ENCODE measurements around the gene MANF. TPM values are rescaled to one million over a fixed set of nuclear protein-coding genes. Genes with fewer than 3 reads are reported as not detected.

MANF gene
- total and polyA plus RNA-seq, 2 of the 13 experiments (the other 11 are each of a cell fraction or from before 2014, with no cell fraction given), result 55.4 to 269 TPM

DNA sequence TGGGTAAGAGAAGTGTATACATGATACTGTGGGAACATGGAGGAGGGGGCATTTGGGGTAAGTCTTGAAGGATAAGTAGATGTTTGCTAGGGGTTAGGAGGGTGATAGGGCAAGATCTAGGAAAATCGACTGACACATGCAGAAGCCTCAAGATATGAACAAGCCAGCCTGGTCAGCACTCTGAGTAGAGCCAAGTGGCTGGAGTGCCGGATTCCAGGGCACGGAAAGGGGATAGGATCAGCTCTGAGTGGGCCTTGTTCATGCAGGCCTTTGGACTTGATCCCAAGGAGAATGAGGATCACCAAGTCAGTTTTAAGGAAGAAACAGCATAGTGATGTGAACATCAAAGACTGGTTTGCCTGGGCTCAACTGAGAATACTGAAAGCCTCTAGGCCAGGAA lies 24.3 kb upstream of the MANF start (continued):
- TF ChIP-seq, protein P1, sequence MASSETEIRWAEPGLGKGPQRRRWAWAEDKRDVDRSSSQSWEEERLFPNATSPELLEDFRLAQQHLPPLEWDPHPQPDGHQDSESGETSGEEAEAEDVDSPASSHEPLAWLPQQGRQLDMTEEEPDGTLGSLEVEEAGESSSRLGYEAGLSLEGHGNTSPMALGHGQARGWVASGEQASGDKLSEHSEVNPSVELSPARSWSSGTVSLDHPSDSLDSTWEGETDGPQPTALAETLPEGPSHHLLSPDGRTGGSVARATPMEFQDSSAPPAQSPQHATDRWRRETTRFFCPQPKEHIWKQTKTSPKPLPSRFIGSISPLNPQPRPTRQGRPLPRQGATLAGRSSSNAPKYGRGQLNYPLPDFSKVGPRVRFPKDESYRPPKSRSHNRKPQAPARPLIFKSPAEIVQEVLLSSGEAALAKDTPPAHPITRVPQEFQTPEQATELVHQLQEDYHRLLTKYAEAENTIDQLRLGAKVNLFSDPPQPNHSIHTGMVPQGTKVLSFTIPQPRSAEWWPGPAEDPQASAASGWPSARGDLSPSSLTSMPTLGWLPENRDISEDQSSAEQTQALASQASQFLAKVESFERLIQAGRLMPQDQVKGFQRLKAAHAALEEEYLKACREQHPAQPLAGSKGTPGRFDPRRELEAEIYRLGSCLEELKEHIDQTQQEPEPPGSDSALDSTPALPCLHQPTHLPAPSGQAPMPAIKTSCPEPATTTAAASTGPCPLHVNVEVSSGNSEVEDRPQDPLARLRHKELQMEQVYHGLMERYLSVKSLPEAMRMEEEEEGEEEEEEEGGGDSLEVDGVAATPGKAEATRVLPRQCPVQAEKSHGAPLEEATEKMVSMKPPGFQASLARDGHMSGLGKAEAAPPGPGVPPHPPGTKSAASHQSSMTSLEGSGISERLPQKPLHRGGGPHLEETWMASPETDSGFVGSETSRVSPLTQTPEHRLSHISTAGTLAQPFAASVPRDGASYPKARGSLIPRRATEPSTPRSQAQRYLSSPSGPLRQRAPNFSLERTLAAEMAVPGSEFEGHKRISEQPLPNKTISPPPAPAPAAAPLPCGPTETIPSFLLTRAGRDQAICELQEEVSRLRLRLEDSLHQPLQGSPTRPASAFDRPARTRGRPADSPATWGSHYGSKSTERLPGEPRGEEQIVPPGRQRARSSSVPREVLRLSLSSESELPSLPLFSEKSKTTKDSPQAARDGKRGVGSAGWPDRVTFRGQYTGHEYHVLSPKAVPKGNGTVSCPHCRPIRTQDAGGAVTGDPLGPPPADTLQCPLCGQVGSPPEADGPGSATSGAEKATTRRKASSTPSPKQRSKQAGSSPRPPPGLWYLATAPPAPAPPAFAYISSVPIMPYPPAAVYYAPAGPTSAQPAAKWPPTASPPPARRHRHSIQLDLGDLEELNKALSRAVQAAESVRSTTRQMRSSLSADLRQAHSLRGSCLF (CRISPR knock-in tag; IDR thresholded peaks at IDR 0.05; ENCODE audit: borderline replicate concordance), result no peak
- no peak for TF ChIP-seq CENPT (CRISPR knock-in tag; IDR thresholded peaks at IDR 0.05; ENCODE audit: low read depth)
- TF ChIP-seq, protein P2, sequence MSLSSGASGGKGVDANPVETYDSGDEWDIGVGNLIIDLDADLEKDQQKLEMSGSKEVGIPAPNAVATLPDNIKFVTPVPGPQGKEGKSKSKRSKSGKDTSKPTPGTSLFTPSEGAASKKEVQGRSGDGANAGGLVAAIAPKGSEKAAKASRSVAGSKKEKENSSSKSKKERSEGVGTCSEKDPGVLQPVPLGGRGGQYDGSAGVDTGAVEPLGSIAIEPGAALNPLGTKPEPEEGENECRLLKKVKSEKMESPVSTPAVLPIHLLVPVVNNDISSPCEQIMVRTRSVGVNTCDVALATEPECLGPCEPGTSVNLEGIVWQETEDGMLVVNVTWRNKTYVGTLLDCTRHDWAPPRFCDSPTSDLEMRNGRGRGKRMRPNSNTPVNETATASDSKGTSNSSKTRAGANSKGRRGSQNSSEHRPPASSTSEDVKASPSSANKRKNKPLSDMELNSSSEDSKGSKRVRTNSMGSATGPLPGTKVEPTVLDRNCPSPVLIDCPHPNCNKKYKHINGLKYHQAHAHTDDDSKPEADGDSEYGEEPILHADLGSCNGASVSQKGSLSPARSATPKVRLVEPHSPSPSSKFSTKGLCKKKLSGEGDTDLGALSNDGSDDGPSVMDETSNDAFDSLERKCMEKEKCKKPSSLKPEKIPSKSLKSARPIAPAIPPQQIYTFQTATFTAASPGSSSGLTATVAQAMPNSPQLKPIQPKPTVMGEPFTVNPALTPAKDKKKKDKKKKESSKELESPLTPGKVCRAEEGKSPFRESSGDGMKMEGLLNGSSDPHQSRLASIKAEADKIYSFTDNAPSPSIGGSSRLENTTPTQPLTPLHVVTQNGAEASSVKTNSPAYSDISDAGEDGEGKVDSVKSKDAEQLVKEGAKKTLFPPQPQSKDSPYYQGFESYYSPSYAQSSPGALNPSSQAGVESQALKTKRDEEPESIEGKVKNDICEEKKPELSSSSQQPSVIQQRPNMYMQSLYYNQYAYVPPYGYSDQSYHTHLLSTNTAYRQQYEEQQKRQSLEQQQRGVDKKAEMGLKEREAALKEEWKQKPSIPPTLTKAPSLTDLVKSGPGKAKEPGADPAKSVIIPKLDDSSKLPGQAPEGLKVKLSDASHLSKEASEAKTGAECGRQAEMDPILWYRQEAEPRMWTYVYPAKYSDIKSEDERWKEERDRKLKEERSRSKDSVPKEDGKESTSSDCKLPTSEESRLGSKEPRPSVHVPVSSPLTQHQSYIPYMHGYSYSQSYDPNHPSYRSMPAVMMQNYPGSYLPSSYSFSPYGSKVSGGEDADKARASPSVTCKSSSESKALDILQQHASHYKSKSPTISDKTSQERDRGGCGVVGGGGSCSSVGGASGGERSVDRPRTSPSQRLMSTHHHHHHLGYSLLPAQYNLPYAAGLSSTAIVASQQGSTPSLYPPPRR (CRISPR knock-in tag; IDR thresholded peaks at IDR 0.05; ENCODE audit: borderline replicate concordance), result no peak
- TF ChIP-seq ZMYM2 (CRISPR knock-in tag; IDR thresholded peaks at IDR 0.05), result no peak
- TF ChIP-seq, protein P3, sequence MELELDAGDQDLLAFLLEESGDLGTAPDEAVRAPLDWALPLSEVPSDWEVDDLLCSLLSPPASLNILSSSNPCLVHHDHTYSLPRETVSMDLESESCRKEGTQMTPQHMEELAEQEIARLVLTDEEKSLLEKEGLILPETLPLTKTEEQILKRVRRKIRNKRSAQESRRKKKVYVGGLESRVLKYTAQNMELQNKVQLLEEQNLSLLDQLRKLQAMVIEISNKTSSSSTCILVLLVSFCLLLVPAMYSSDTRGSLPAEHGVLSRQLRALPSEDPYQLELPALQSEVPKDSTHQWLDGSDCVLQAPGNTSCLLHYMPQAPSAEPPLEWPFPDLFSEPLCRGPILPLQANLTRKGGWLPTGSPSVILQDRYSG (CRISPR knock-in tag; IDR thresholded peaks at IDR 0.05), result no peak
- TF ChIP-seq ZNF850 (CRISPR knock-in tag; conservative IDR thresholded peaks at IDR 0.05), result no peak
- no peak for TF ChIP-seq FIP1L1 (IDR thresholded peaks at IDR 0.05; ENCODE audit: borderline replicate concordance, insufficient read depth, low read depth, low read length)
- TF ChIP-seq, protein P4, sequence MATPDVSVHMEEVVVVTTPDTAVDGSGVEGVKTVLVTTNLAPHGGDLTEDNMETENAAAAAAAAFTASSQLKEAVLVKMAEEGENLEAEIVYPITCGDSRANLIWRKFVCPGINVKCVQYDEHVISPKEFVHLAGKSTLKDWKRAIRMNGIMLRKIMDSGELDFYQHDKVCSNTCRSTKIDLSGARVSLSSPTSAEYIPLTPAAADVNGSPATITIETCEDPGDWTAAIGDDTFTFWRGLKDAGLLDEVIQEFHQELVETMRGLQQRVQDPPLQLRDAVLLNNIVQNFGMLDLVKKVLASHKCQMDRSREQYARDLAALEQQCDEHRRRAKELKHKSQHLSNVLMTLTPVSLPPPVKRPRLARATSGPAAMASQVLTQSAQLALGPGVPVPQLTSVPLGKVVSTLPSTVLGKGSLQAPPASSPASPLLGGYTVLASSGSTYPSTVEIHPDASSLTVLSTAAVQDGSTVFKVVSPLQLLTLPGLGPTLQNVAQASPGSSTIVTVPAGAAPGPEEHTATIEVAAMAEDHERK (CRISPR knock-in tag; IDR thresholded peaks at IDR 0.05; ENCODE audit: low read depth), result no peak

Measured in HepG2 (cell line).